K562 (cell line): ENCODE results near the gene PLXDC1. TPM values are rescaled to one million over a fixed set of nuclear protein-coding genes. Genes with fewer than 3 reads are reported as not detected.

ENCODE experiments used
- ATAC-seq: fragments of 200-7000 bp; cut with Tn5 transposase; 3 replicates; pipeline ENCODE4 v1.9.1; 2020; ENCODE audit warnings: moderate library complexity
- BruUV-seq: library from RNA; stranded (reverse); fragments of 400-500 nt; replicated peaks from 2 replicates; lab custom pipeline; 2021; lab: Mats Ljungman, UMichigan
- CTCF ChIA-PET: fragments of 300-600 bp; formaldehyde crosslinking; extraction: SDS; loops from one replicate; lab custom pipeline; 2021; ENCODE audit warnings: low intra/inter-chr PET ratio; lab: Yijun Ruan, JAX
- POLR2A ChIA-PET: fragments of 300-600, 350-650 bp; sonication (Branson Sonifier 250); formaldehyde crosslinking; extraction: SDS; loops from one replicate; lab custom pipeline; 2021; ENCODE audit warnings: antibody characterized with exemption, inconsistent platforms; lab: Yijun Ruan, JAX
- DNase-seq, 4 experiments: peaks; one replicate each; pipeline versions ENCODE4 v3.0.0 to v3.0.0-alpha.2; 2011 to 2018; ENCODE audit warnings: low spot score in 3 of 4, mixed read lengths in 3 of 4; ENCODE audit errors: extremely low read depth in 1 of 4
- FAIRE-seq: peaks from 2 replicates; lab custom pipeline; 2011; peaks lifted over from hg19 to GRCh38; lab: Jason Lieb, UNC
- H2AFZ ChIP-seq: 2 replicates; pipeline ENCODE4 v1.6.0; 2011; ENCODE audit warnings: low read depth, low read length, control low read depth, inconsistent platforms
- H3K27ac ChIP-seq: fragments of 200-600 bp; 3 replicates; pipeline ENCODE4 v1.8.0; 2011; ENCODE audit warnings: low read depth, mild to moderate bottlenecking, control low read depth, inconsistent platforms, low read length, moderate library complexity, mixed read lengths; ENCODE audit errors: extremely low read depth
- H3K27me3 ChIP-seq, 2 experiments: fragments of 300-600 bp in 1 of 2; 2 replicates in 1 of 2; 3 replicates in 1 of 2; pipeline versions ENCODE4 v1.6.0 to v1.8.0; 2011; ENCODE audit warnings: inconsistent platforms in 2 of 2, low read length in 2 of 2, mild to moderate bottlenecking in 1 of 2, mixed read lengths in 1 of 2, moderate library complexity in 1 of 2; ENCODE audit not compliant: control insufficient read depth in 2 of 2, insufficient read depth in 2 of 2
- H3K36me3 ChIP-seq: fragments of 300-600 bp; 3 replicates; pipeline ENCODE4 v1.8.0; 2011; ENCODE audit warnings: mild to moderate bottlenecking, low read length, inconsistent platforms; ENCODE audit not compliant: control insufficient read depth, insufficient read depth
- H3K4me1 ChIP-seq, 2 experiments: fragments of 200-600 bp in 1 of 2; replicated peaks in 1 of 2; 2 replicates in 1 of 2; 3 replicates in 1 of 2; pipeline versions ENCODE4 v1.5.1 to v1.8.0; 2011; ENCODE audit warnings: inconsistent platforms in 2 of 2, low read length in 2 of 2, mild to moderate bottlenecking in 1 of 2, mixed read lengths in 1 of 2, moderate library complexity in 1 of 2; ENCODE audit not compliant: control insufficient read depth in 2 of 2, insufficient read depth in 2 of 2
- H3K4me2 ChIP-seq: 2 replicates; pipeline ENCODE4 v1.6.1; 2011; ENCODE audit warnings: low read length, control low read depth, inconsistent platforms, mixed read lengths; ENCODE audit not compliant: insufficient read depth
- H3K4me3 ChIP-seq: fragments of 200-600 bp; sonication (generic), shearing (Covaris generic); 2 replicates; pipeline ENCODE4 v1.5.1; 2016; ENCODE audit warnings: control low read depth, inconsistent platforms
- H3K79me2 ChIP-seq: fragments of 200-600 bp; 3 replicates; pipeline ENCODE4 v1.8.0; 2011; ENCODE audit warnings: low read length, inconsistent platforms; ENCODE audit not compliant: control insufficient read depth, insufficient read depth
- H3K9ac ChIP-seq, 2 experiments: 2 replicates each; pipeline versions ENCODE4 v1.6.0 to v1.6.1; 2011; ENCODE audit warnings: low read depth in 2 of 2, low read length in 2 of 2, control low read depth in 1 of 2, inconsistent platforms in 1 of 2, mild to moderate bottlenecking in 1 of 2, mixed read lengths in 1 of 2; ENCODE audit not compliant: insufficient read depth in 1 of 2
- H3K9me1 ChIP-seq: one replicate; pipeline ENCODE4 v1.6.0; 2011; ENCODE audit warnings: inconsistent platforms, mild to moderate bottlenecking, low read length, moderate library complexity; ENCODE audit not compliant: control insufficient read depth, insufficient read depth
- H3K9me3 ChIP-seq: replicated peaks from 2 replicates; pipeline ENCODE4 v1.5.1; 2011; ENCODE audit warnings: low read depth, low read length, inconsistent platforms; ENCODE audit not compliant: control insufficient read depth, insufficient read depth
- H4K20me1 ChIP-seq: replicated peaks from 2 replicates; pipeline ENCODE4 v1.6.1; 2011; ENCODE audit warnings: low read length, inconsistent platforms, mixed read lengths; ENCODE audit not compliant: control insufficient read depth, insufficient read depth
- BRD9 ChIP-seq: fragments of 450-650 bp; IDR thresholded peaks from 2 replicates; pipeline ENCODE4 v1.6.1; 2018; ENCODE audit warnings: low read depth; ENCODE audit not compliant: partially characterized antibody
- CHD1 ChIP-seq: fragments of 200-600 bp; sonication (generic); IDR thresholded peaks from one replicate; pipeline ENCODE4 v1.6.1; 2012; ENCODE audit warnings: mild to moderate bottlenecking, moderate library complexity, low read length, inconsistent platforms
- SETDB1 ChIP-seq: IDR thresholded peaks from one replicate; pipeline ENCODE4 v1.6.1; 2012; ENCODE audit warnings: low read length, control low read depth, inconsistent platforms
- SMAD4 ChIP-seq: fragments of 250-450 bp; sonication (Bioruptor Pico); conservative IDR thresholded peaks from 2 replicates; pipeline ENCODE4 v1.8.0; 2021; ENCODE audit warnings: inconsistent platforms, mild to moderate bottlenecking, moderate library complexity
- ZNF444 ChIP-seq: fragments of 250-450 bp; sonication (Bioruptor Pico); IDR thresholded peaks from 2 replicates; pipeline ENCODE4 v1.4.0; 2020; ENCODE audit warnings: mild to moderate bottlenecking, moderate library complexity
- ZSCAN32 ChIP-seq: fragments of 450-650 bp; formaldehyde crosslinking; IDR thresholded peaks from 2 replicates; pipeline ENCODE4 v1.4.0; 2020; ENCODE audit warnings: mild to moderate bottlenecking, moderate library complexity
- WGBS: fragments of 100-300 bp; shearing (Covaris generic); methylation state at CpG from one replicate; pipeline ENCODE4 v1.1.6; 2016; ENCODE audit warnings: low coverage, mixed read lengths; ENCODE audit not compliant: insufficient coverage; ENCODE audit errors: missing lambda C conversion rate; 5-methylcytosine and 5-hydroxymethylcytosine counted together
- in situ Hi-C: fragments of 300-500 bp; cut with MboI; formaldehyde crosslinking; loops from 4 replicates; pipeline ENCODE4 v1.15.0; 2018; ENCODE audit warnings: inconsistent platforms, mixed read lengths
- intact Hi-C: fragments of 100-400 bp; cut with micrococcal nuclease; formaldehyde crosslinking; loops from 2 replicates; pipeline ENCODE4 v1.14.2; 2022
- polyA plus RNA-seq, 8 experiments: library from polyadenylated mRNA; depleted of rRNA in 4 of 8; stranded (reverse) in 5 of 8; unstranded in 3 of 8; fragments of >200 nt; fragmentation: Nextera tagmentation in 2 of 8; fragmentation: Illumina TruSeq in 1 of 8; extraction: Ambion mirVana in 2 of 8; extraction: Trizol in 1 of 8; gene quantifications; 2 replicates each; pipeline versions ENCODE4 v1.2.1 to v1.2.3, GENCODE V29; 2011 to 2014; ENCODE audit warnings: inconsistent platforms in 1 of 8, missing spikeins in 1 of 8
- total RNA-seq, 7 experiments: library from RNA; depleted of rRNA in 6 of 7; stranded (reverse); fragments of >200 nt in 6 of 7; fragmentation: Illumina TruSeq in 2 of 7; extraction: Trizol in 2 of 7; gene quantifications; 2 replicates each; pipeline versions ENCODE4 v1.2.1 to v1.2.3, GENCODE V29; 2011 to 2021; ENCODE audit warnings: low replicate concordance in 1 of 7
- TF ChIP-seq, protein P1 (sequence below): fragments of 250-450 bp; sonication (Bioruptor Pico); IDR thresholded peaks from 2 replicates; pipeline ENCODE4 v1.5.1; 2021; ENCODE audit warnings: mild to moderate bottlenecking

Gene PLXDC1
- total and polyA plus RNA-seq, 9 of the 15 experiments (the other 6 are each of a cell fraction or from before 2014, with no cell fraction given), result not detected

DNA sequence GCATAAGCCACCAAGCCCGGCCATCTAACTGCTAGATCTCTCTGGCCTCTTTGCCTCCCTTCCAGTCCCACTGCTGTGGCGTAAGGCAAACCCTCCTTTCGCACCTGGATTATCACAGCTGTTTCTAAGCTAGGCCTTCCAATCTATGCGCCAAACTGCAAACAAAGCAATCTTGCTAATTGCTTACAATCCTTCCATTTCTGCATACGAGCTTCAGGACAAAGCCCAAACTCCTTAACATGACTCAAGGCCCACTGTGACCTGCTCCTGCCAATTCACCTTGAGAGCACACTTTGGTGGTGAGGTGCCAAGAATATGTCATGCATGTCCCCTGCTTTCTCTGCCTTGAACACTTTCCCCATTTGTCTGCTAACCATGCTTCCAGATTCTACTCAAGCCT is 20.5 kb upstream of the PLXDC1 start (continued):
- no peak for TF ChIP-seq ZNF444 (CRISPR knock-in tag)
- no peak for TF ChIP-seq CHD1
- TF ChIP-seq BRD9, result no peak
- no peak for TF ChIP-seq SETDB1

DNA sequence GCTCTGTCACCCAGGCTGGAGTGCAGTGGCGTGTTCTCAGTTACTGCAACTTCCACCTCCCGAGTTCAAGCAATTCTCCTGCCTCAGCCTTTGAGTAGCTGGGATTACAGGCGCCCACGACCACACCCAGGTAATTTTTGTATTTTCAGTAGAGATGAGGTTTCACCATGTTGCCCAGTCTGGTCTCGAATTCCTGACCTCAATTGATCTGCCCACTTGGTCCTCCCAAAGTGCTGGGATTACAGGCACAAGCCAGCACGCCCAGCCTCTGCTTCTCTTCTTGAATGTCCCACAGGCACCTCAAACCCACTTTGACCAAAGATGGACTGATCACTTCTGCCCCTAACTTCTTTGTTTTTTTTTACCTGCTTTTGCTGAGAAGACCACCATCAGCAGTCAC is 19.1 kb upstream of the PLXDC1 start:
- TF ChIP-seq SMAD4 (no peak), ZSCAN32 (no peak)
- TF ChIP-seq, protein P1, sequence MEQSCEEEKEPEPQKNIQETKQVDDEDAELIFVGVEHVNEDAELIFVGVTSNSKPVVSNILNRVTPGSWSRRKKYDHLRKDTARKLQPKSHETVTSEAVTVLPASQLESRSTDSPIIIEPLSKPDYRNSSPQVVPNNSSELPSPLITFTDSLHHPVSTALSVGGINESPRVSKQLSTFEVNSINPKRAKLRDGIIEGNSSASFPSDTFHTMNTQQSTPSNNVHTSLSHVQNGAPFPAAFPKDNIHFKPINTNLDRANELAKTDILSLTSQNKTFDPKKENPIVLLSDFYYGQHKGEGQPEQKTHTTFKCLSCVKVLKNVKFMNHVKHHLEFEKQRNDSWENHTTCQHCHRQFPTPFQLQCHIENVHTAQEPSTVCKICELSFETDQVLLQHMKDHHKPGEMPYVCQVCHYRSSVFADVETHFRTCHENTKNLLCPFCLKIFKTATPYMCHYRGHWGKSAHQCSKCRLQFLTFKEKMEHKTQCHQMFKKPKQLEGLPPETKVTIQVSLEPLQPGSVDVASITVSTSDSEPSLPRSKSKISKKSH (CRISPR knock-in tag), result no peak
- Histone ChIP-seq H3K4me2 (no peak overlapping the region), H3K4me3 (no peak overlapping the region), H3K9ac (no peak overlapping the region), H3K4me1 (peaks cover 5 to 24% of the 10 kb centered on the region in 2 experiments), H4K20me1 (peaks cover 6% of the 10 kb centered on the region), H3K9me3 (no peaks in the 10 kb centered on the region), H3K27me3 (no peaks in the 10 kb centered on the region), H3K27ac (no peak overlapping the region), H3K36me3 (peaks cover 3% of the 10 kb centered on the region; the same call in 1 of the 3 replicates), H3K79me2 (no peaks in the 10 kb centered on the region), H3K9me1 (peaks cover 3% of the 10 kb centered on the region), H2AFZ (no peak overlapping the region)
- intact Hi-C loops (no loop called here), in situ Hi-C loops (no loop called here)
- FAIRE-seq (no peak), ATAC-seq (no peak), DNase-seq (no peak)
- POLR2A ChIA-PET, result interaction anchor here (1.1 kb wide), 2 partner anchors 13 to 16 kb away, joined by 4 to 5 read pairs; no protein-coding TSS in a partner anchor
- no TSS peak for BruUV-seq
- 14% methylated on average over 6 of the region's 6 CpGs for WGBS
- CTCF ChIA-PET, result no interaction called here
